NCI-H510A (cell line): ENCODE data around the gene TAS2R3.

Source experiments
- DNase-seq: peaks from one replicate; lab custom pipeline; 2025; lab: John Stamatoyannopoulos, UW

The TAS2R3 gene

GRCh38 chr7:141785706-141786552 is 22.0 kb downstream of the TAS2R3 start:
- peak; percentile 14 for DNase-seq

- DNase-seq, result no peak
These were observed 24.4 kb downstream of the TAS2R3 start for GRCh38 chr7:141788296-141788695.

- no peak for DNase-seq
These were observed 26.0 kb downstream of the TAS2R3 start, which contains the start of gene TAS2R5 for GRCh38 chr7:141789917-141790316. TSS of gene TAS2R5 (plus strand) at chr7:141790217. CDS start at chr7:141790362, 145 bp downstream.

- DNase-seq, result no peak
These were observed 28.6 kb downstream of the TAS2R3 start for GRCh38 chr7:141792526-141792925.
